GM12801 (cell line): ENCODE results near the gene GIPC3.

ENCODE experiments used
- TF ChIP-seq, protein P1 (sequence below): IDR thresholded peaks from one replicate; pipeline ENCODE4 v1.5.1; 2011; ENCODE audit warnings: control low read depth; ENCODE audit not compliant: insufficient read length; ENCODE audit errors: extremely low read depth

The GIPC3 gene

DNA sequence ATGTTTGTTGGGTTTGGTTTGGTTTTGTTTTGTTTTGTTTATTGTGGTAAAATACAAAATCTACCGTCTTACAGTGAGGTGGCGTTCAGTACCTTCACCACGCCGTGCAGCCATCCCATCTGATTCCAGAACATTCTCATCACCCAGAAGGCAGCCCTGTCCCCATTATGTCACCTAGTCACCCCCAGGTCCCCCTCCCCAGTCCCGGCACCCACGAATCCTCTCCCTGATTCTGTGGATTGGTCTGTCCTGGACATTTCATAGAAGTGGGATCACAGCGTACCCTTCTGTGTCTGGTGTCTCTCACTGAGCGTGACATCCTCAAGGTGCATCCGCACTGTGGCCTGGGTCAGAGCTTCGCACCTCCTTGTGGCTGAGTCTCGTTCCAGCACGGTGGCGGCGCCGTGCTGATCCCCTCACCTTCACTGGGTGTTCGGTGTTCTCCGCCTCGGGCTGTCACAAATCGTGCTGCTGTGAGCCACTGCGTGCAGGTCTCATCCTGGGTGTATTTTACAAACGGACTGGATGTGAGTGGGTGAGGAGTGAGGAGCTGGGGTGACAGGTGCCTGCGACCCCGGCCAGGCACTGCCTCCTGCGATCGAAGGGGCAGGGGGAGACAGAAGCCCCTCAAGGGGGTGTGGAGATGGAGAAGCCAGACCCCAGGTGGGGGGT lies 46.9 kb upstream of the GIPC3 start:
- TF ChIP-seq, protein P1, sequence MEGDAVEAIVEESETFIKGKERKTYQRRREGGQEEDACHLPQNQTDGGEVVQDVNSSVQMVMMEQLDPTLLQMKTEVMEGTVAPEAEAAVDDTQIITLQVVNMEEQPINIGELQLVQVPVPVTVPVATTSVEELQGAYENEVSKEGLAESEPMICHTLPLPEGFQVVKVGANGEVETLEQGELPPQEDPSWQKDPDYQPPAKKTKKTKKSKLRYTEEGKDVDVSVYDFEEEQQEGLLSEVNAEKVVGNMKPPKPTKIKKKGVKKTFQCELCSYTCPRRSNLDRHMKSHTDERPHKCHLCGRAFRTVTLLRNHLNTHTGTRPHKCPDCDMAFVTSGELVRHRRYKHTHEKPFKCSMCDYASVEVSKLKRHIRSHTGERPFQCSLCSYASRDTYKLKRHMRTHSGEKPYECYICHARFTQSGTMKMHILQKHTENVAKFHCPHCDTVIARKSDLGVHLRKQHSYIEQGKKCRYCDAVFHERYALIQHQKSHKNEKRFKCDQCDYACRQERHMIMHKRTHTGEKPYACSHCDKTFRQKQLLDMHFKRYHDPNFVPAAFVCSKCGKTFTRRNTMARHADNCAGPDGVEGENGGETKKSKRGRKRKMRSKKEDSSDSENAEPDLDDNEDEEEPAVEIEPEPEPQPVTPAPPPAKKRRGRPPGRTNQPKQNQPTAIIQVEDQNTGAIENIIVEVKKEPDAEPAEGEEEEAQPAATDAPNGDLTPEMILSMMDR, result no peak

DNA sequence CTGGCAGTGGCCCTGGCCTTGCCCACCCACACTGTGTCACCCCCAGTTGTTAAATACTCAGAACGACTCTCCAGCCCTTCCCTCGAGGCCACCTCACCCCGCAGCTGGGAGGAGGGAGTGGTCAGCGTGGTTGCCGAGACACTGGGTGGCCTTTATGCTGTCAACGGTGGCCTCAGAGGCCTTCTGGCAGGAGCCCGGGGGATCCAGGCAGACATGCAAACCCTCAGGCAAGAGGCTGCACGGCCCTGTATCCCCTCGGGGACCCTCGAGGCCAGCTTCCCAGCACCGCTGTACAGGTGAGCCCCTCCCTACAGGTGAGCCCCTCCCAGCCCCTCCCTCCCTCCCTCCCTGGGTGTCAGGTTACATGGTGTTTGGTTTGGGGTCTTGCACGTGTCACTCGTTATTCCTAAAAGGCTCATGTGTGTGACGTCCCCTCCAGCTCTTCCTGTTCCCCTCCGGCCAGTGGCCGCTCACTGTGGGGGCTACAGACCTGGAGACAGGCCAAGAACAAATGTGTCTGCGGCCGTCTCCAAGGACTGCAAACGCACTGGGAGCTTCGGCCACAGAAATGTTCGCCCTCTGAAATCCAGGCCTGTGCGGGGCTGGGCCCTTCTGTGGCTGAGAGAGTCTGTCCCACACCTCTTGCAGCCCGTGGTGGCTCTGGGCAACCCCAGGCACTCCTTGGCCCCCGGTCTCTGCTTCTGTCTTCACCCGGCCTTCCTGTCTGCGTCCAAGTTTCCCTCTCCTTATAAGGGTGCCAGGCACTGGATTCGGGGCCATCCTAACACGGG lies 46.1 kb upstream of the GIPC3 start, which contains the start of gene TEKTIP1:
TEKTIP1 (plus strand) TSS at position 210 of the 791 bp plus-strand sequence; CDS start at position 214, 4 bp downstream.
- TF ChIP-seq, protein P1, result no peak

DNA sequence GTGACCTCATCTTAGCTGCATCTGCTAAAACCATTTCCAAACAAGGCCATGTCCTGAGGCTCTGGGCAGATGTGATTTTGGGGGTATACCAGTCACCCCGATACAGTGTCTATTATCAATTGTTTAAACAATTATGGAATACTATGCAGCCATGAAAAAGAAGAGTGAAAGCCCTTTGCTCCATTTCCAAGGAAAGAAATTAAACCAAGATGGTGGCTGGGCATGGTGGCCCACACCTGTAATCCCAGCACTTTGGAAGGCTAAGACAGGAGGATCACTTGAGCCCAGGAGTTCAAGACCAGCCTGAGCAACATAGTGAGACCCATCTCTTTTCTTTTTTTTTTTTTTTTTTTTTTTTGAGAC lies 45.5 kb upstream of the GIPC3 start:
- TF ChIP-seq, protein P1, result no peak

DNA sequence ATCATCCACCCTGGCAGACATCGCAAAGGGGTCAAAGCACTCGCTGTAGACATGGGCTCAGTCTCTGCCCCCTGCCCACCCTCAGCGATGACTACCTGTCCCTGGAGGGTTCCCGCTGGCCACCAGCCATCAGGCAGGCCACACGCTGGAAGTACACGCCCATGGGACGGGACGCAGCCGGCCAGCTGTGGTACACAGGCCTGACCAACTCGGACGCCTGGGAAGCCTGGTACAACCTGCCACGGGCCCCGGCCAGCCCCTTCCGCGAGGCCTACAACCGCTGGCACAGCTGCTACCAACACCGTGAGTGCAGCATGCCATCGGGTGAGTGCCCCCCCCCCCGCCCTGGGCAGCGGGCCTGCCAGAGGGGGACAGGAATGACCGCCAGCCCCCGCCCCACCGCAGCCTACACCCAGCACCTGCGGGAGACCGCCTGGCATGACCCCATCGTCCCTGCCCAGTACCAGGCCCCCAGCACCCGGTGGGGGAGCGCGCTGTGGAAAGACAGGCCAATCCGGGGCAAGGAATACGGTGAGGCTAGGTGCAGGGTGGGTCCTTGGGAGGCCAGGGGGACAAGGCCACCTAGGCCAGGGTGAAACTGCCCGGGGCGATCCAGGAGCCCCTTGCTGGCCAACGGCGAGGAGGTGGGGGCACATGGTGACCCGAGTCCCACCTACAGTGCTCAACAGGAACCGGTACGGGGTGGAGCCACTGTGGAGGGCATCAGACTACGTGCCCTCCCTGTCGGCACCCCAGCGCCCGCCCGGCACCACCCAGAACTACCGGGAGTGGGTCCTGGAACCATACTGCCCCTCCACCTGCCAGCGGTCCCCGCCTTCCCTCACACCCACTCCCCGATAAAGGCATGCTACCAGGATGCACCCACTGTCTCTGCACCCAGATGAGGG lies 41.9 kb upstream of the GIPC3 start:
- TF ChIP-seq, protein P1, result no peak

DNA sequence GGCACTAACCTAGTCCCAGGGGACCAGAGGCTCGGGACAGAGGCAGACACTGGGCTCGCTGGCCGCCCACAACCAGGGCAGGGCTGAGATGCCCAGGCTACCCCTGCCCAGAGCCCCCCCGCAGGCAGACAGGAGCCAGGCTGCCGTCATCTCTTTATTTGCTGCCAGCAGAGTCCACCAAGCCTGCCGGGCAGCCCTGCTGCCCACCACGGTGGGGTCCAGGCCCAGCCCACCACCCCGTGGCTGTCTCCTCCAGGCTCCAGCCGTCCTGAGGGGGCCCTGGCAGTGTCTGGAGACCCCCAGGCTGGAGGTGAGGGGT lies 41.3 kb upstream of the GIPC3 start:
- TF ChIP-seq, protein P1, result no peak

DNA sequence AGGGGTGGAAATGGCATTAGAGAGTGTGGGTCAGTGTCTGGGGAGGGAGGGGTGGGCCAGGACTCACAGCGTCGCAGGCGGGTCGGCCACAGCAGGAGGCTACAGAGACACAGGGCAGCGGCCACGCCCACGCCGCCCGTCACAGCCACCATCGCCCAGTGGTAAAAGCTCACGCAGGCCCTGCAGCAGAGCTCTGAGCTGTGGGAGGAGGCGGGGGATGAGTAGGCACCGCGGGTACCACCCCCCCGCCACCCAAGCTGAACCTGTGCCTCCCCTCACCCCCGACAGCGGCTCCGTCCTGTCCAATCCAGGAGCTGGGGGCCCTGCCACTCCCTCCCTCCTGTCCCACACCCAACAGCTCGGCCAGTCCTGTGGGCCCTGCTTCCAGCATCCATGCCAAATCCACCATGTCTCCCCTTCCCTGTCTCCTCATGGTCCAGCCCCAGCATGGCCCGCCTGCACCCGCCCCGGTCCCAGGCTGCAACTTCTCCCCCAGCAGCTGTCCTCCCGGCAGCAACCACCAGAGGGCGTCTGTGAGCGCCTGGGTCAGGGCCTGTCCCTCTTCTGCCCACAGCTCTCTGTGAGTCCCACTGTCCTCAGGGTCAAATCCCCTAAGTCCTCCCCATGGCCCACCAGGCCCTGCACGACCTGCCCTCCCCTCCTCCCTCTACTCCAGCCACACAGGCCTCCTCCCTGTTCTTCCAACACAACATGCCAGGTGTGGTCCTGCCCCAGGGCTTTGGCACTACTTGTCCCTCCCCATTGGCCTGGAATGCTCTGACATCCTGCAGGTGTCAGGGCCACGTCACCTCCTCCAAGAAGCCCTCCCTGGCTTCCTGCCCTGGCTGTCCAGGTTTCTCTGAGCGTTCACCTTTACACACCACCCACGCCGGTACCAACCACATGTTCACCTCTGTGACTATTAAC lies 40.3 kb upstream of the GIPC3 start:
- TF ChIP-seq, protein P1, result no peak

DNA sequence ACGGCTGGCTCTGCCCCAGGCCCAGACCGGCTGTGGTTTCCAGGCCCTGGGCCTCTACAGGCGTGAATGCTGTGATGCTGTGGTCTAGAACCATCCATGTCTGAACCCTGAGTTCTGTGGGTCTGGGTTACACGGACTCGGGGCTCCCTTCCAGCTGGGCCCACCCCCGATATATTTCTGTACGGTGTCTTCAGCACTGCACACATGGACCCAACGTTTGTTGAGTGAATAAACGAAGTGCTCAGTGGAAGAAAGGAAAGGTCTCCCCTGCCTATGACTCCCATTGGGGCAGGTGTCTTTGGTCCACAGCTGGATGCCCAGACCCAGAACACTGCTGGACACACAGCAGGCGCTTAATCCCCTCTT lies 39.6 kb upstream of the GIPC3 start:
- TF ChIP-seq, protein P1, result no peak
